ENCODE results near the gene CRTAC1. TPM values are rescaled to one million over a fixed set of nuclear protein-coding genes. Genes with fewer than 3 reads are reported as not detected.

Gene CRTAC1
- total and polyA plus RNA-seq, 2 experiments from 2014 or later = 0.47 to 1.2 TPM

- Mint-ChIP-seq H3K4me1 (0 out of 3 replicates have a peak, but pooled peaks cover 2% of the 10 kb centered on the region), H3K27ac (no peak overlapping the region), H3K27me3 (ENCODE audit: insufficient read depth, low read depth, poor library complexity) (peaks cover 9% of the 10 kb centered on the region), H3K4me3 (no peak overlapping the region), H3K9me3 (no peaks in the 10 kb centered on the region; the same call in 2 of the 3 replicates), H3K36me3 (ENCODE audit: low read depth) (no peaks in the 10 kb centered on the region)
- H3K4me1 ChIP-seq (ENCODE audit: insufficient read depth) = no peaks in the 10 kb centered on the region
- TF ChIP-seq ZNF462 (CRISPR knock-in tag; IDR thresholded peaks at IDR 0.05) (no peak), ZNF331 (CRISPR knock-in tag; IDR thresholded peaks at IDR 0.05; ENCODE audit: low read depth) (no peak), EZH2phosphoT487 (IDR thresholded peaks at IDR 0.05; ENCODE audit: unreplicated experiment) (no peak), CREB1 (CRISPR knock-in tag; IDR thresholded peaks at IDR 0.05; ENCODE audit: low read depth) (no peak), STAT1 (IDR thresholded peaks at IDR 0.05; ENCODE audit: unreplicated experiment) (no peak), POLR2AphosphoS5 (IDR thresholded peaks at IDR 0.05; ENCODE audit: low read depth) (no peak), NANOG (IDR thresholded peaks at IDR 0.05; ENCODE audit: borderline replicate concordance) (no peak), ZNF114 (CRISPR knock-in tag; IDR thresholded peaks at IDR 0.05) (no peak), JUNB (IDR thresholded peaks at IDR 0.05; ENCODE audit: unreplicated experiment) (no peak)
- TF ChIP-seq, protein P1, sequence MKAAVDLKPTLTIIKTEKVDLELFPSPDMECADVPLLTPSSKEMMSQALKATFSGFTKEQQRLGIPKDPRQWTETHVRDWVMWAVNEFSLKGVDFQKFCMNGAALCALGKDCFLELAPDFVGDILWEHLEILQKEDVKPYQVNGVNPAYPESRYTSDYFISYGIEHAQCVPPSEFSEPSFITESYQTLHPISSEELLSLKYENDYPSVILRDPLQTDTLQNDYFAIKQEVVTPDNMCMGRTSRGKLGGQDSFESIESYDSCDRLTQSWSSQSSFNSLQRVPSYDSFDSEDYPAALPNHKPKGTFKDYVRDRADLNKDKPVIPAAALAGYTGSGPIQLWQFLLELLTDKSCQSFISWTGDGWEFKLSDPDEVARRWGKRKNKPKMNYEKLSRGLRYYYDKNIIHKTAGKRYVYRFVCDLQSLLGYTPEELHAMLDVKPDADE (IDR thresholded peaks at IDR 0.05) = no peak
- TF ChIP-seq, protein P2, sequence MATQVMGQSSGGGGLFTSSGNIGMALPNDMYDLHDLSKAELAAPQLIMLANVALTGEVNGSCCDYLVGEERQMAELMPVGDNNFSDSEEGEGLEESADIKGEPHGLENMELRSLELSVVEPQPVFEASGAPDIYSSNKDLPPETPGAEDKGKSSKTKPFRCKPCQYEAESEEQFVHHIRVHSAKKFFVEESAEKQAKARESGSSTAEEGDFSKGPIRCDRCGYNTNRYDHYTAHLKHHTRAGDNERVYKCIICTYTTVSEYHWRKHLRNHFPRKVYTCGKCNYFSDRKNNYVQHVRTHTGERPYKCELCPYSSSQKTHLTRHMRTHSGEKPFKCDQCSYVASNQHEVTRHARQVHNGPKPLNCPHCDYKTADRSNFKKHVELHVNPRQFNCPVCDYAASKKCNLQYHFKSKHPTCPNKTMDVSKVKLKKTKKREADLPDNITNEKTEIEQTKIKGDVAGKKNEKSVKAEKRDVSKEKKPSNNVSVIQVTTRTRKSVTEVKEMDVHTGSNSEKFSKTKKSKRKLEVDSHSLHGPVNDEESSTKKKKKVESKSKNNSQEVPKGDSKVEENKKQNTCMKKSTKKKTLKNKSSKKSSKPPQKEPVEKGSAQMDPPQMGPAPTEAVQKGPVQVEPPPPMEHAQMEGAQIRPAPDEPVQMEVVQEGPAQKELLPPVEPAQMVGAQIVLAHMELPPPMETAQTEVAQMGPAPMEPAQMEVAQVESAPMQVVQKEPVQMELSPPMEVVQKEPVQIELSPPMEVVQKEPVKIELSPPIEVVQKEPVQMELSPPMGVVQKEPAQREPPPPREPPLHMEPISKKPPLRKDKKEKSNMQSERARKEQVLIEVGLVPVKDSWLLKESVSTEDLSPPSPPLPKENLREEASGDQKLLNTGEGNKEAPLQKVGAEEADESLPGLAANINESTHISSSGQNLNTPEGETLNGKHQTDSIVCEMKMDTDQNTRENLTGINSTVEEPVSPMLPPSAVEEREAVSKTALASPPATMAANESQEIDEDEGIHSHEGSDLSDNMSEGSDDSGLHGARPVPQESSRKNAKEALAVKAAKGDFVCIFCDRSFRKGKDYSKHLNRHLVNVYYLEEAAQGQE (IDR thresholded peaks at IDR 0.05; ENCODE audit: unreplicated experiment) = no peak
- DNase-seq (ENCODE audit: low spot score) = no peak
- 0 out of 2 replicates have a peak, but pooled peaks cover 4% of the 10 kb centered on the region for H3K9me2 ChIP-seq (ENCODE audit: insufficient read depth)
- no peaks in the 10 kb centered on the region for H3K79me2 ChIP-seq (replicated peaks; ENCODE audit: insufficient read depth)
- H3K27ac ChIP-seq (ENCODE audit: low read depth) = no peak overlapping the region
- no peaks in the 10 kb centered on the region for H4K20me1 ChIP-seq (replicated peaks; ENCODE audit: insufficient read depth)
- H3K4me2 ChIP-seq = no peak overlapping the region
- H3K36me3 ChIP-seq (ENCODE audit: insufficient read depth) = no peaks in the 10 kb centered on the region
- no peak overlapping the region for H2AFZ ChIP-seq
- H3K4me3 ChIP-seq = no peak overlapping the region
- H3F3A ChIP-seq (replicated peaks; ENCODE audit: low read depth) = no peaks in the 10 kb centered on the region
- no peaks in the 10 kb centered on the region for H3K27me3 ChIP-seq (ENCODE audit: insufficient read depth)
- no peak for ATAC-seq
These were observed 199.2 kb downstream of the CRTAC1 start for GRCh38 chr10:97831259-97831658.

All from GM23338 (cell line).